Forelimb muscle (tissue), 1 donor: ENCODE measurements around the gene GMPPA. TPM values are rescaled to one million over a fixed set of nuclear protein-coding genes. Genes with fewer than 3 reads are reported as not detected.

Source experiments
- DNase-seq: peaks from one replicate; pipeline ENCODE4 v3.0.0-alpha.2; 2013; ENCODE audit warnings: low read depth
- polyA plus RNA-seq: library from polyadenylated mRNA; unstranded; fragments of 120-200 nt; gene quantifications from one replicate; pipeline ENCODE4 v1.2.1, GENCODE V29; 2013; ENCODE audit not compliant: insufficient read length

The GMPPA gene
- polyA plus RNA-seq, 1 donor = 22.8 TPM

DNA sequence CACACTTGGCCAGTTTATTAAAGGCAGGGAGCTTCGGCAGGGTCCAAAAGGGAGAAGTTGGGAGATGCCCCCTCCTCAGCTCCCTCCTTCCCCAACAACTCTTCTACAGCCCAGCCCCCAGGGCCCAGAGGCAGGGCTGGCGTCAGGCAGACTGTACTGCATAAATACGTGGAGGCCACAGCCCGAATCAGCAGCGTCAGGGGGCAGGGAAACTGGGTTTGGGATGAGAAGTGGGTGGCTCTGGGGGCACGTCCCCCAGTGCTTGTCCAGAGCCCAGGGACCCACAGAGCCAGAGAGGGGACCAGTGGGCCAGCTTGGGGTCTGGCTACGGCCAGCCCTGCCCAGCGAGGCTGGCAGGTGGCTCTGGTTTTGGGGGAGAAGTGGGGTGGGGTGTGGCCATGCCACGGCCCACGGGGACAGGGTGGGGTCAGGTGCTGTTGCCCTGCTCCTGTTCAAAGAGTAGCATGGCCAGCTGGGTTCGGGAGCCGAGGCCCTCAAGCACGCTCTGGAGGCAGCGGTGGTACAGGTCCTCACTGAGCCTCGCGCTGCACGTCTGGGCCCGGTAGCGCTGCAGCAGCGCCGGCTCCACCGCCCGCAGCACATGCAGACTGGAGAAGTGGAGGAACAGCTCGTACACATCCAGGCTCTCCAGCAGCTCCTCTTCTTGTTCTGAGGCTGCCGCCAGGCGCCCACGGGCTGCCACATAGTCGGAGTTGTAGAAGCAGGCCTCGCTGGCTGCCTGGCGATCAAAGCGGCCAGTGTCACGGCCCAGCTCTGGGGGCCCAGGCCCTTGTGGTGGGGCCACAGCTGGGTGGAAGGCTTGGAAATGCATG, 40.5 kb downstream of the GMPPA start:
- no peak for DNase-seq

- no peak for DNase-seq
Observed at GRCh38 chr2:219539926-219540678, 41.4 kb downstream of the GMPPA start.

GRCh38 chr2:219540784-219541504, 42.3 kb downstream of the GMPPA start:
- no peak for DNase-seq

- no peak for DNase-seq
Observed at GRCh38 chr2:219541611-219542180, 43.0 kb downstream of the GMPPA start.

GRCh38 chr2:219542931-219543595, 44.4 kb downstream of the GMPPA start:
- no peak for DNase-seq

GRCh38 chr2:219543596-219544358, 45.1 kb downstream of the GMPPA start, which contains the start of the genes CHPF and TMEM198:
Gene CHPF, minus strand, starts transcription at chr2:219543809. Its CDS starts 271 bp downstream, at chr2:219543538.
Gene TMEM198, plus strand, starts transcription at chr2:219544028. Its CDS starts 700 bp downstream, at chr2:219544728.
- peak; percentile 94 for DNase-seq

DNA sequence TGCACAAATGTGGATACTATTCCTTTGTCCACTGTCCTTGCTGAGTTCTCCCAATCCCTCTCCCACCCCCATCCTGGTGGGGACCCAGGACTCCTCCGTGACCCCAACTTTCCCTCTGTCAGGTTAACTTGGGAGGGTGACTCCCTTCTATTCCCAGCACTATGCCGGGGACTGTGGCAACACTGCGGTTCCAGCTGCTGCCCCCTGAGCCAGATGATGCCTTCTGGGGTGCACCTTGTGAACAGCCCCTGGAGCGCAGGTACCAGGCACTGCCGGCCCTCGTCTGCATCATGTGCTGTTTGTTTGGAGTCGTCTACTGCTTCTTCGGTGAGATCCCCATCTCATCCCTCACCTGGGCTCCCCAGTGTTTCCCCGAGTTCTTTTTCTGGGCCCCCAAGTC, 45.9 kb downstream of the GMPPA start:
- DNase-seq = no peak

DNA sequence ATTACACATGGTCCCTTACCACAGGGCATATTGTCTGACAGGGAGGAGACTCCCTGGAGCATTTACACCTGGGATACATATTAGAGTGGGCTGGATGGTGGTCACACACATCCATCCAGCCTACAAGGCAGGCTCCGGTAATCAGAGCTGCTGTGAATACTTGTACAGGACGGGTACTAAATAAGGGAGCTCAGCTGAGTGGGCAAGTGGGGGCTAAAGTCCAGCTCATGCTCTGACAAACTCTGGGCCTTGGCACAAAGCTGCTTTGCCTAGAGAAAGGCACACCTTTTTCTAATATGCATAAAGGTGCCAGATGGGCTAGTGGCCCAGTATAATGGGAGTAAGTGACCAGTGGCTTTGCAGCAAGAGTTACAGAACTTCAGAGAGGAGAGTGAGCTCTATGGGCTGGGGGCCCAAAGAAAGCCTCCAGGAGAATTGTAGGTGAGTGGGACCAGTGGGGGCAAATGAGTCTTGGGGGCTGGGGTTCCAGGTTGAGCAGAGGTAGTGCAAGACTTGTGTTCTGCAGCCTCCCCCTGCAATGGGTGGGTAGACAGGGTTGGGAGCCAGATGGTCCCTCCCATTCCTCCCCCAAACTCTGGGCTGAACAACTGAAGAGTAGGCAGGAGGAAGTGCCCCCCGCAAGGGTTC, 46.7 kb downstream of the GMPPA start:
- DNase-seq = no peak

DNA sequence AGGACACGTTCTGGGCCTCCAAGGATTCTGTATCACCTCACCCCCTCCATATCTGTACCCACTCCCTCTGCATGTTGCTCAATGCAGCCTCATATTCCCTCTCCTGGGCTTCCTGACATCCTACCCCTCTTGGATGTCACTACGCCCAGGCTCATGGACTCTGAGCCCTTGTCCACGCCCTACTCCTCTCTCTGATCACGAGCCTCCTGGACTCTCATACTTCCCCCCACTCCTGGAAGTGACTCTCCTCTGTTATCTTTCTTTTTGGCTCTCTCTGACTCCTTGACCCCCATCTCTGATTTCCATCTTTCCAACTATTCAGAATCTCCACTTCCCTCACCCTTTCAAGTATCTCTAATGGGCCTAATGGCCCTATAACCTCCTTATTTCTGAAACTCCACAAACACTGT, 47.3 kb downstream of the GMPPA start:
- no peak for DNase-seq

GRCh38 chr2:219547621-219548020, 48.9 kb downstream of the GMPPA start:
- no peak for DNase-seq

DNA sequence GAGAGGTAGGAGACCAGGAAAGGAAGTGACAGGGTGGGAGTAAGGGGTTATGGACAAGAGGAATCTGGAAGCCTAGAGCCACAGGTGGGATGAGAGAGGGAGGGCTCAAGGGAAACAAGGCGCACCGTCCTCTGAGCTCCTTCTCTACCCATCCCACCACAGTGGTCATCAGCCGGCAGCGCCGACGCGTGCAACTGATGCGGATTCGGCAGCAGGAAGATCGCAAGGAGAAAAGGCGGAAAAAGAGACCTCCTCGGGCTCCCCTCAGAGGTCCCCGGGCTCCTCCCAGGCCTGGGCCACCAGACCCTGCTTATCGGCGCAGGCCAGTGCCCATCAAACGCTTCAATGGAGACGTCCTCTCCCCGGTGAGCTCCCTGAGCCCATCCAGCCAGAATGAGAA, 50.3 kb downstream of the GMPPA start:
- DNase-seq = no peak

GRCh38 chr2:219549619-219550018, 50.9 kb downstream of the GMPPA start:
- no peak for DNase-seq

GRCh38 chr2:219551441-219552381, 53.0 kb downstream of the GMPPA start:
- DNase-seq = no peak

GRCh38 chr2:219552382-219553167, 53.9 kb downstream of the GMPPA start:
- peak; percentile 41 for DNase-seq

DNA sequence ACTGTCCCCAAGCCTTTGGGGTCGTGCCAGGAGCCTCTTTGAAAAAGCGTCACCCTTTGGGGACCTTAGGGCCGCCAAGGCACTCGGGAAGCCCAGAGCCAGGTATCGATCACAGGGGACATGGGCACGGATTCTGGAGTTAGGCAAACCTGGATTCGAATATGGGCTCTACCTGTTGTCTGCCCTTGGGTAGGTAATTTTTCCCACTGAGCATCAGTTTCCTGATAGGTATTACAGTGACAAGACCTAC, 54.4 kb downstream of the GMPPA start:
- no peak for DNase-seq

- DNase-seq = no peak
Observed at GRCh38 chr2:219553463-219553963, 54.8 kb downstream of the GMPPA start.

- no peak for DNase-seq
Observed at GRCh38 chr2:219554350-219554749, 55.7 kb downstream of the GMPPA start.

DNA sequence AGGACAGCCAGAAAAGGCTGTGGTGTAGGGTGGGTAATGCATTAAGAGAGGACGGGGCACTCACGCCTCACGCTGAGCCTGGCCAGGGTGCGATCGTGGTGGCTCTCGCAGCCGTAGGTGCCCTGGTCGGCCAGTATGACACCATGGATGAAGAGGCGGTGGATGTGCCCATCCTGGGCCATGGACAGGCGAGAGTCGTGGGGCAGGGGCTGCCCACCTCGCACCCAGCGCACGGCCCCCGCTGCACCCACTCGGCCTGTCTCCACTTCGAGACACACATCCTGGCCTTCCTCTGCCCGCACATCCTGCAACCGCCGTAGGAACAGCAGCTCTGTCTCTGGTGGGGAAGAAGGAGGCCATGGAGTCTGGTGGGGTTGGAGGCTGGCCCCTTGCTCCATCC, 57.3 kb downstream of the GMPPA start:
- DNase-seq = no peak
